ENCODE results near the gene SLAIN1. TPM values are rescaled to one million over a fixed set of nuclear protein-coding genes. Genes with fewer than 3 reads are reported as not detected.
A peak's percentile ranks its signal among the peaks of the same experiment; 100 is the strongest.

SLAIN1 gene
- total RNA-seq, 3 donors from 2014 or later, result 3.0 to 16.7 (median 15.1) TPM

- intact Hi-C loops (cut with DNase I; ENCODE audit: low total_unique reads), result no loop called here
Measured at GRCh38 chr13:77699059-77699680, 1.7 kb downstream of the SLAIN1 start.

GRCh38 chr13:77701305-77701704, 3.8 kb downstream of the SLAIN1 start:
- TF ChIP-seq CTCF (IDR thresholded peaks at IDR 0.05) (no peak), POLR2AphosphoS5 (IDR thresholded peaks at IDR 0.05) (no peak), POLR2A (IDR thresholded peaks at IDR 0.05) (no peak)
- no peak for DNase-seq (ENCODE audit: low spot score in 2 of 2)
- Histone ChIP-seq H3K27me3 (peaks cover 0 to 4% of the 10 kb centered on the region in 2 donors), H3K9me3 (no peaks in the 10 kb centered on the region), H3K36me3 (no peaks in the 10 kb centered on the region), H3K4me3 (no peak overlapping the region), H3K4me1 (no peaks in the 10 kb centered on the region), H3K27ac (no peak overlapping the region)
- intact Hi-C loops (cut with DNase I; ENCODE audit: low total_unique reads), result no loop called here

More at GRCh38 chr13:77699059-77699680, 1.7 kb downstream of the SLAIN1 start:
- no peaks in the 10 kb centered on the region for H3K36me3 ChIP-seq
- no peak overlapping the region for H3K27ac ChIP-seq
- TF ChIP-seq CTCF (IDR thresholded peaks at IDR 0.05) (no peak), POLR2AphosphoS5 (IDR thresholded peaks at IDR 0.05) (no peak), POLR2A (IDR thresholded peaks at IDR 0.05) (no peak)
- DNase-seq (ENCODE audit: low spot score in 2 of 2), result no peak
- H3K9me3 ChIP-seq, result no peaks in the 10 kb centered on the region
- peak overlapping the region; percentile 52 to 80 (median 70) for H3K4me3 ChIP-seq
- peaks cover 0 to 4% of the 10 kb centered on the region in 2 donors for H3K27me3 ChIP-seq
- no peaks in the 10 kb centered on the region for H3K4me1 ChIP-seq

- intact Hi-C loops (cut with DNase I; ENCODE audit: low total_unique reads), result no loop called here
- DNase-seq (ENCODE audit: low spot score in 2 of 2), result no peak
- Histone ChIP-seq H3K9me3 (no peaks in the 10 kb centered on the region), H3K27ac (no peak overlapping the region), H3K4me1 (no peaks in the 10 kb centered on the region), H3K36me3 (no peaks in the 10 kb centered on the region), H3K27me3 (peaks cover 0 to 4% of the 10 kb centered on the region in 2 donors), H3K4me3 (no peak overlapping the region)
- TF ChIP-seq CTCF (IDR thresholded peaks at IDR 0.05) (no peak), POLR2A (IDR thresholded peaks at IDR 0.05) (no peak), POLR2AphosphoS5 (IDR thresholded peaks at IDR 0.05) (no peak)
Measured at GRCh38 chr13:77702366-77702765, 4.9 kb downstream of the SLAIN1 start.

DNA sequence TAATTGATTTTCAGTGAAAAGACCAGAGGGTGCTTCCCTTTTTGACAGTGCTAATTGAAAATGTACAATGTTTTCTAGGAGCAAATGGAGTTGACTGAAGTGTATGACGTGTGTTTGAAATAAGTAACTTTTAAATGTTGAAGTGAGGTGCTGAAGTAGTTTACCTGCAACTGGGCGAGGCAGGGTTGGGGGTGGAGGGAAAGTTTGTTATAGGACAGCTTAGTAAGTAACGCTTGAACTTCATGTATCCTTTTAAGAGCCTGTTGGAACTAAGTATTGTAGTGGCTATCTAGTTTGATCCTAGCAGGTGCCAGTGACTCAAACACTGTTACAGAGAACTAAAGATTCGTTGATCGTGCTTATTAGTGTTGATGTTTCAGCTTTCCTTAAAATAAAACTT, 5.9 kb downstream of the SLAIN1 start:
- H3K9me3 ChIP-seq, result no peaks in the 10 kb centered on the region
- DNase-seq (ENCODE audit: low spot score in 2 of 2), result no peak
- no peaks in the 10 kb centered on the region for H3K36me3 ChIP-seq
- peaks cover 0 to 3% of the 10 kb centered on the region in 2 donors for H3K27me3 ChIP-seq
- no peak overlapping the region for H3K27ac ChIP-seq
- no peaks in the 10 kb centered on the region for H3K4me1 ChIP-seq
- intact Hi-C loops (cut with DNase I; ENCODE audit: low total_unique reads), result no loop called here
- TF ChIP-seq CTCF (IDR thresholded peaks at IDR 0.05) (no peak), POLR2A (IDR thresholded peaks at IDR 0.05) (no peak), POLR2AphosphoS5 (IDR thresholded peaks at IDR 0.05) (no peak)
- no peak overlapping the region for H3K4me3 ChIP-seq

DNA sequence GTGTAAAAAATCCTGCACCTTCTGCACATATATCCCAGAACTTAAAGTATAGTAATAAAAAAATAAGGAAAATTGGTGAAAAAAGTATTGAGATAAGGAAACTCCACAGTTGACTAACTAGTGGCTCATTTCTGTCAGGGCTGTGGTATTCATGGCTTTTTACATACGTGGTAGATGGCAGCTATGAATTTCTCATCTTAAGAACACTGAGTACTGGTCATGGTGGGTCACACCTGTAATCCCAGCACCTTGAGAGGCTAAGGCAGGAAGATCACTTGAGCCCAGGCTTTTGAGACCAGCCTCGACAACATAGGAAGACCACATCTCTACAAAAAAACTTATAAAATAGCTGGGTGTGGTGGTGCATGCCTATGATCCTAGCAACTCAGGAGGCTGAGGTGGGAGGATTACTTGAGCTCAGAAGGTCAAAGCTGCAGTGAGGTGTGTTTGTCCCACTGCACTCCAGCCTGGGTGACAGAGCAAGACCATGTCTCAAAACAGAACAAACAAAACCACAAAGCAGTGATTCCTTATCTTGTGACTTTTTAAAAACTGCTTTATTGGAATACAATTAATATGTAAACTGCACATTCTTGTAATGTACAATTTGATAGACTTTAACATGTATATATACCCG, 16.8 kb downstream of the SLAIN1 start:
- Histone ChIP-seq H3K9me3 (peaks cover 0 to 8% of the 10 kb centered on the region in 2 donors), H3K4me1 (no peaks in the 10 kb centered on the region), H3K4me3 (no peak overlapping the region), H3K27me3 (no peaks in the 10 kb centered on the region), H3K27ac (no peak overlapping the region), H3K36me3 (no peaks in the 10 kb centered on the region)
- intact Hi-C loops (cut with DNase I; ENCODE audit: low total_unique reads), result no loop called here
- DNase-seq (ENCODE audit: low spot score in 2 of 2), result no peak
- TF ChIP-seq CTCF (IDR thresholded peaks at IDR 0.05) (no peak), POLR2A (IDR thresholded peaks at IDR 0.05) (no peak), POLR2AphosphoS5 (IDR thresholded peaks at IDR 0.05) (no peak)
